HG03103 (cell line): Measurements from ENCODE around the gene IL10.
"Not testable (repeated sequence)": the region's sequence is repeated elsewhere in the genome, so short reads cannot be mapped to it uniquely, and the experiment has no call there.

Experiments used
- ATAC-seq: cut with Tn5 transposase; IDR thresholded peaks from one replicate; pipeline ENCODE4 v1.9.1; 2021; ENCODE audit warnings: low read depth; ENCODE audit not compliant: unreplicated experiment

The IL10 gene

DNA sequence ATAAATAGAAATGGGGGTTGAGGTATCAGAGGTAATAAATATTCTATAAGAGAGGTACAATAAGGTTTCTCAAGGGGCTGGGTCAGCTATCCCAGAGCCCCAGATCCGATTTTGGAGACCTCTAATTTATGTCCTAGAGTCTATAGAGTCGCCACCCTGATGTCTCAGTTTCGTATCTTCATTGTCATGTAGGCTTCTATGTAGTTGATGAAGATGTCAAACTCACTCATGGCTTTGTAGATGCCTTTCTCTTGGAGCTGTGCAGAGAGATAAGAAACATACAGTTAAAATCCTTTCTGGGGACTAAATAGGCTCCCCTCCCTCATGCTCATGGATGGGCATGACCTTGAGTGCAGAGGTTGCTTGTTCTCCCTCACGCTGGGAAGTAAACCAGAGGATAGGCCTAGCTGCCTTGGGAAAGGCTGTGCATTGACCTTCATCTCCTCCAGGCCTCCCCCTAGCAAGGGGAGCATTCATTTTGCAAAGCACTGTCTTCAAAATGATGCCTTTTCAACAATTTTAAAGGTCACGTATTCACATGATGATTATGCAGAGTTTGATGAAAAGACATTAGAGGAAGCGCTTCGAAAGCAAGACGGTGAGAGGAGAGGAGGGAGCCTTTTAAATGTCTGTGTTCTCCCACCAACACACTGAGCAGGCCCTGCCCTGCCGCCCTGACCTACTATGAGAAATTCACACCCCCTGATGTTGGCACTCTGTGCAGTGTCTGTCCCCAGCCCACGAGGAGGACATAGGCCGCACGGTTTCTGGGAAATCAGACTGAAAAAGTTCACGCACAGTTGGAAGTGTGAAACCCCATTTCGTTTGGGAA is 3.6 kb downstream of the IL10 start:
- no peak for ATAC-seq

DNA sequence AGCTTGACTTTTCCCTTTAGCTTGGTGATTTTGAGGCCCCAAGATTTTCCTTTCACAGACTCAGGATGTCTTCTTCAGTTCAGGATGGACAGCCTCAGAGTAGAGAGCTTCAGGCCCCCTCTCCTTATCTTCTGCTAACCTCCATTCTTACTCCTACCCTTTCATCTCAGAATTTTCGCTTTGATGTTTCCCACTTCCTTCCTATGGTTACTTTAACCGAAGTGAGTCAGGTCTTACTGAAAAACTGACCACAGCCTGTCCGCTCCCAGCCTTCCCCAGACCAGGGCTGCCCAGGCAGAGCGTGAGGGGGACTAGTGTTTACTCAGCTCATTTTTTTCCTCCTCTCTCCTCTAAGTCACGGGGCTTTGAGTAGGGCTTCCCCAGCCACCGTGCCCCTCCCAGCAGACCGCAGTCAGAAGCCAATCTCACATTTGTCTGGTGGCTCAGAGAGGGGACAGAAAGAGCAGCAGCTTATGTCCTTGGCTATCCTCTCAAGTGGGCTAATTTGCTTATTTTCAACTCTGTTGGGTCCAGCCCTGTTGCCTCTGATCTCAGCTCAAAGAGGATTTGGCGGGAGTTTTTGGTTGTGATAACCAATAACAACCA is 5.9 kb downstream of the IL10 start:
- ATAC-seq, result peak; percentile 46

DNA sequence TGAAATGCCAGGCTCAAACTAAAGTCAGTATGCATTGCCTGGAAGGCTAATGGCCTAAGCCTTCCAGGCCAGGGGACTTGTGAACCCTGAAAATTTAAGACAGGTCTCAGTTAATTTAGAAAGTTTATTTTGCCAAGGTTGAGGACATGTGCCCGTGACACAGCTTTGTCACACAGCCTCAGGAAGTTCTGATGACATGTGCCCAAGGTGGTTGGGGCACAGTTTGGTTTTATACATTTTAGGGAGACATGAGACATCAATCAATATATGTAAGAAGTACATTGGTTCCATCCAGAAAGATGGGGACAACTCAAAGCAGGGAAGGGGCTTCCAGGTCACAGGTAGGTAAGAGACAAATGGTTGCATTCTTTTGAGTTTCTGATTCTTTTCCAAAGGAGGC is 6.5 kb downstream of the IL10 start:
- ATAC-seq, result not testable (repeated sequence)

DNA sequence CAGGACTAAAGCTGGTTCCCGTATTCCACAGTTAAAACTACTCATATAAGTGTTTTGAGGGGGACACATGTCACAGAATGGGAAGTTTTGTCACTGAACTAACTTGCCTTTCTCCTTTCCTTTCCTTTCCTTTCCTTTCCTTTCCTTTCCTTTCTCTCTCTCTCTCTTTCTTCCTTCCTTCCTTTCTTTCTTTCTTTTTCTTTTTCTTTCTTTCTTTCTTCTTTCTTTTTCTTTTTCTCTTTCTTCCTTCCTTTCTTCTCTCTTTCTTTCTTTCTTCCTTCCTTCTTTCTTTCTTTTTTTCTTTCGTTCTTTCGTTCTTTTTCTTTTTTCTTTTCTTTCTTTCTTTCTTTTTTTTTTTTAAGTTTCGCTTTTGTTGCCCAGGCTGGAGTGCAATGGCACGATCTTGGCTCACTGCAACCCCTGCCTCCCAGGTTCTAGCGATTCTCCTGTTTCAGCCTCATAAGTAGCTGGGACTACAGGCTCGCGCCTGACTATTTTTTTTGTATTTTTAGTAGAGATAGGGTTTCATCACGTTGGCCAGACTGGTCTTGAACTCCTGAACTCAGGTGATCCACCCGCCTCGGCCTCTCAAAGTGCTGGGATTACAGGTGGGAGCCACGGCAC is 9.4 kb downstream of the IL10 start:
- not testable (repeated sequence) for ATAC-seq

DNA sequence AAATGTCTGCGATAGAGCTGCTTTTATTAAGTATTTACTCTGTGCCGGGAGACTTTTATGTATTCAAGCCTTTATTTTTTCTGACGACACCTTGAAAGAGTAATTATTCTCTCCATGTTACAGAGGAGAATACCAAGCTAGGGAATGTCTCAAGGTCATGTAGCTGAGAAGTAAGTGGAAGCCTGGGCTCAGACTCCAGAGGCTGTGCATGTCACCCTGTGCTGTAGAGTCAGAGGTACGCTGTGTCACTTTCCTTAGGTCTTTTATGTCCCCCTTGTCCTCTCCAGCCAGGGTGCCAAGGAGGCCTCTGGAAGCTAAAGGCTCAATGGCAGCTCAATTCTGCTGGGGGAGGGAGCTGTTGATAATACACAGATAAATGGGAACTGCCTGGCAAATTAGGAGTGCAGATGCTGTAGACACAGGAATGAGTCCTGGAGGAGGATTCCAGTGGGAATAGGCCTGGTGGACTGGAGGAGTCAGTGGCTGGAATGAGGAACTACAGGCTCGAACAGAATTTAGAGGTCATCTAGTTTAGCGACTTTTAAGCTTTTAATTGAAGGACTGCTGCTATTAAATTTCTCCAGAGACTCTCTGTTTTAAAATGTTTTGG is 11.0 kb downstream of the IL10 start:
- ATAC-seq, result no peak

DNA sequence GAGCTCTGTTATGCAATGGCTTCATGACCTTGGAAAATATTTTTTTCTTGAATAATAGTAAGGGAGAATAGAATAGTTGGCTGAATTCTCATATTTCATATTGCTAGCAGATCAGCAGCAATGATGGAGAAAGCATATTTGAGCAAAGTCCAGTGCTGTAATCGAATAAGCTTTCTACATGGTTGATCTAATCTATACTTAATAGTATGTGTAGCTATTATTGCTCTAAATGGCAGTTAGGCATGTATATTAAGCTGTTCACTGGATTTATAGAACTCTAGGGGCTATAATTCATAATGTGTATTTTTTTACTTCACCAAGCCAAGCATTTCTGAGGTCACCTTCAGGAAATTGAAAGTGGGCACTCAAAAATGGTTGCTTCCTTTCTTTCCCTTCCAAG is 11.7 kb downstream of the IL10 start:
- ATAC-seq, result no peak

DNA sequence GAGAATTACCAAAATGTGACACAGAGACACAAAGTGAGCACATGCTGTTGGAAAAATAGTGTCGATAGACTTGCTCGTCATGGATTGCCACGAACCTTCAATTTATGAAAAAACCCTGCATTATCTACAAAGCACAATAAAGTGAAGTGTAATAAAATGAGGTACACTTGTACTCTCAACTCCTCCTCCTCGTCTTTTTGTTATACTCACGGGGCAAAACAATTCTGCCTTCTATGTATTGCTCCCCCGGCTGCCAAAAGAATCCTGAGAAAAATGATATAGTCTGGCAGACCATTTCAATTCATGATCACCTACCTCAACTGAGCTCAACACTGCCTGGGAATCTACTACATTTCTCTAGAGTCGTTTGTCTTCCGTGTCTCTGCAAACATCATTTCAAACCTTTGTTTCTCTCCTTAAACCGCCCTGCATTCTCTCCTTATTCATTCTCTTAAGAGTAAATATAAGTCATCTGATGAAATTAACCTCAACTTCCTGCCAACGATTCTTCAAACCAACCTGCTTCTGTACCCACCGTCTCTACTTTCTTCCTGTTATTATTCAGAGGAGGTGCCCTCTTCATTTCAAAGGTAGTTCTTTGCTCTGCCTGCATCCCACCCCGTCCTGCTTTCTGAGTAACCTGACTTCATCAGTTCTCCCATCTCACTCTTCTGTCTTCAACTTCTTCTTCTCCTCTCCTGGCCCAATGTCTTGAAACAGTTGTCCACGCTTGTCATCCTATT is 14.6 kb downstream of the IL10 start:
- ATAC-seq, result no peak

DNA sequence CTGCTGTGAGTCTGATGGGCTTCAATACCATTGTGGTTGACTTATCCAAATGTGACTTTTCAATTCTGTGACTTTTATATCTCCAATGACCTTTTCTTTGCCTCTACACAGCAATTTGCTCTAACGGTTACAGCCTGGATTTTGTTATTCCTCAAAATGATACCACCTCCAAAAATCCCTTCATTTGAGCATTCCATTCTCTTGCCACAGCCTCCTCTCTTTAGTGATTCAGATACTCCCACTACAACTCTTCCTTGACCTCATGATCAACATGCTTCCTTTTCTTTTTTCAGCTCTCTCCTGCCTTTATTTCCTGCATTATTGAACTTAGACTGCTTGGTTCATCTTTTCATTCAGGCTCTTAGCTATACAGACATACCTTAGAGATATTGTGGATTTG is 18.3 kb downstream of the IL10 start:
- no peak for ATAC-seq

DNA sequence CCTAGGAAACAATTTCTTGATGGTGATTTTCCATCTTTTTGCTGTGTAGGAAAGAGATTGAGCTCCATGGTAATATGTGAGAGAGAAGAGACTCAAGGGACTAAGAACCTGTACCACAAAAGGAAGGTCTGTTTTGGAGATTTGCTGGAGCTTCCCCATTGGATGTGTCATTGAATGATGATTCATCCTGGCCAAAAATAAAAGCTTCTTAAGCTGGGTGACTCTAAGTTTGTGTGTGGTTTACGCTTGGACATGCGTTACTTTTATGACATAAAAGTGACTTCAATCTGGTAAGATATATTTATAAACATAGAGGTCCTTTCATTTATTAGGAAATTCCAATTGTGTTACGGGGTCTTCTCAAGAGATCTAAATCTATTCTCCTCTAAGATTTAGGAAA is 19.2 kb downstream of the IL10 start:
- ATAC-seq, result no peak

DNA sequence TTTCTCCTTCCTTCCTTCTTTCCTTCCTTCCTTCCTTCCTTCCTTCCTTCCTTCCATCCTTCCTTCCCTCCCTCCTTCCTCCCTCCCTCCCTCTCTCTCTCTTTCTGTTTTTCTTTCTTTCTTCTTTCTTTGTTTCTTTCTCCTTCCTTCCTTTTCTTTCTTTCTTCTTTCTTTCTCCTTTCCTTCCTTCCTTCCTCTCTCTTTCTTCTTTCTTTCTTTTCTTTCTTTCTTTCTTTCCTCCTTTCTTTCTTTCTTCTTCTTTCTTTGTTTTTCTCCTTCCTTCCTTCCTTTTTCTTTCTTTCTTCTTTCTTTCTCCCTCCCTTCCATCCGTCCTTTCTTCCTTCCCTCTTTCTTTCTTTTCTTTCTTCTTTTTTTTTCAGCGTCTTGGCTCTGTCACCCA is 19.8 kb downstream of the IL10 start:
- ATAC-seq, result no peak

DNA sequence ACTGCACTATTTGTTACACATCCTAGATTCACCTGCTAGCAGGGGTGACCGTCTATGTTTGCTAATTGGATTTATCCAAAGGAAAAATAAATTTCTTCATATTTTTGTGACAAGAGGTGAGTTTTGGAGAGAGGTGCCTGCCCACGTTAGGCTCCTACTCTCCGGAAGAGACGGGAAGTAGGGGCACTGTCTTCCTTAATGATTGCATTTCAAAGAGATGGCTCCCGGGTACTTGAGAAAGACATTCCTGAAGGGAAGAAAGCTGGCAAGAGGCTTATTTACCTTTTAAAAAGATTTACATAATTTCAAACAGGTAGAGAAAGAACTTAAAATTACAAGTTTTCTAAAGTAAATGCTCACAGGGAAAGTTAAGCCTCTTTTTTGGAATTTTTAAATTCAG is 20.4 kb downstream of the IL10 start:
- ATAC-seq, result no peak

DNA sequence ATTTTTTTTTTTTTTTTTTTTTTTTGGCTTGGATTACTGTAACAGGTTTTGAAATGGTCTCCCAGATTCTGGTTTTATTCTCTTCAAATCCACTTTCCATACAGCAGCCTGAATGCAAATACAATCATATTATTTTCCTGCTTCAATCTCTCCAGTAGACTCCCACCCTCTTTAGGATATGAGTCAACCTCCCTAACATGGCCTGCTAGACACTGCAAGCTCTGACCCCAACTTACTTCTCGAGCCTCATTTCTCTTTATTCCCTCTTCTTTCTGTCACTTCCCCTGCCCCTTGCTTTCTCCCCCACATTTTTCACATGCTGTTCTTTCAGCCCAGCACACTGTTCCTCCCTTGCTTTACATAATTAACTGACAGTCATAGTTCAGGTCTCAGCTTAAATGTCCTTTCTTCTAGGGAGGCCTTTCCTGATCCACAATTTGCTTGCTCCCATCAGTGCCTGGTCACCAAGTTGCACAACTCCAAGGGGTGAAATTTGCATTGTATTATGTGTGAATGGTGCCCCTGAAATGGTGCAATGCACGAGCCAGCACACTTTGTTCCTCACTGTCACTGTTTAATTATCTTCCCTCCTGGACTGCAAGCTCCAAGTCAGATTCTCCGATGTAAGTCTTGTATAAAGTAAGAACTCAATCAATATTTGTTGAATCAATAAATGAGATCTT is 23.8 kb downstream of the IL10 start:
- ATAC-seq, result no peak

DNA sequence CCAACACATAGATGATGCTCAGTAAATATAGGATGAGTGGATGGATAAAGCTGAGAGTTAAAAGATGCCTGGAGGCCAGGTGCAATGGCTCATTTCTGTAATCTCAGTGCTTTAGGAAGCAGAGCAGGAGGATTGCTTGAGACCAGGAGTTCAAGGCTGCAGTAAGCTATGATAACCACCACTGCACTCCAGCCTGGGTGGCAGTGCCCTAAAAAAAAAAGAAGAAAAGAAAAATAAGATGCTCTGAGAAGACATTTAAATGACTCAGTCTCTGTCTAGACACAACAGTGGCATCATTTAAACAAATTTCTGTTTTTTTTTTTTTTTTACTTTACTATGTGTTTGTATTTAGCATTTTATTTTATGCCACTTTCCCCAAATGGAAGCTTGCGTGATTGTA is 27.0 kb downstream of the IL10 start:
- no peak for ATAC-seq

DNA sequence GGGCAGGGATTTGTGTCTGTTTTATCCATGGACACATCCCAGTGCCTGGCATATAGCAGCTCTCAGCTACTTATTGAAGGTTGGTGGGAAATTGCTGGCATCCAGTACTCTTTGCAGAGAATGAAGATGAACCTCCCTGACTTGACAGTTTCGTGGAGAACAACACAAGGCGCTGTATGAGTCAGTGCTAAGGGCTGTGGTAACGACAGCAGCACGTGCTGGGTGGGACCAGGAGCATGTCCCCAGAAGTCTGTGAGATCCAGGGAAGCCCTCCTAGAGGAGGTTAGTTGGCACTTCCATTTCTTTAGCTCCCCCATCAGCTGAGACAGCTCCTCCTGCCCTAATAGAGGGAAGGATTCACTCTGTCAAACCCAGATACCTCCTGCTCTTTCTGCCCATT is 27.6 kb downstream of the IL10 start:
- ATAC-seq, result no peak

DNA sequence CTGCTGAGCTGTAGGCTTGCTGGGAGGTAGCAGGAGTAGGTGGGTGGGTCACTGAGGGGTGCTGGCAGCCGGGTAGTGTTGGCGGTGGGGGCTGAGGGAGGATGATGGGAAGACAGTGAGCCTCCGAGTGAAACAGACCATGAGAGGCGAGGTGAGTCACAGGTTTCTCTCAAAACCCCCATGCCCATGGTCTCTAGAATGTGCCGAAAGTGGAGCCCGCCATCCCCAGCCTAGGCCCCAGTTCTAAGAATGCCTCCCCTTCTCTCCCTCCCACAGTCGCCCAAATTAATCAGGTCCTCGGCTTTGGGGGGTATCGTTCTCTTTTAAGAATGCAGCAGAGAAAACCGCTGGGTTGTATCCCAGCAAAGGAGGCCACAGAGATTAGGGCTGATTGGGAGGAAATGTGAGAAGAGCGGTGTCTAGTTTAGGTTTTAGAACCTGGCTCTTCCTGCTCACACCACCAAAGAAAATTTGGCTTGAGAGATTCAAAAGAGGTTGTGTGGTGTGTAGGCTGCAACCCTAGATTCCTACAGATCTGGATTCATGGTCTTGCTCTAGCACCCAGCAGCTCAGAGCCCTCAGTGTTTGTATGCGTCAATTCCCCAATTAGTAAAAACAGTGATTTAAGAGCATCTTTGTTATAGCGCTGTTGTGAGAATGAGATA is 29.4 kb downstream of the IL10 start:
- ATAC-seq, result no peak

DNA sequence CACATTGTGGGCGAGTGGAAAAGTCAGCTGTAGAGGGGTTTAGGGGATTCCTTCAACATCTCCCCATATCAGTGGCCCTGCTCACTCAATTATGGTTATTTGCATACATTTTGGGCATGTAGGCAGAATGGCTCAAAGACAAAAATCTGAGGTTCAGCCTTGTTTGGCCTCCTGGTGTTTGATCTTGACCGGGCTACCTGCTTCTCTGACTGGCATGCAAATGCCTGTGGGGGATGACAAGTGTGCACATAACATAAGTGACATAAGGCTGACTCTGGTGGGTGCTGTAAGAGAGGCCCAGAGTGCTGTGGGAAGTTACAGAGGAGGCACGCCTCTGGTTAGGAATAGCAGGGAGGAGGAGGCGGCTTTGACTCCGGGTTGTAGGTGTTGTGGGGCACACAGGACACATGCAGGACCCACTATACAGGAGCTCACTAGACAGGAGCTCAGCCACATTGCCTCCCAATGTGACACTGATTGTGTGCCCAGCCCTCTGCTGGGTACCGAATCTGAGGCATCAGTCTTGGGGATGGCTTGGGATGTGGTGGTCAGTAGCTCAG is 31.1 kb downstream of the IL10 start:
- no peak for ATAC-seq

DNA sequence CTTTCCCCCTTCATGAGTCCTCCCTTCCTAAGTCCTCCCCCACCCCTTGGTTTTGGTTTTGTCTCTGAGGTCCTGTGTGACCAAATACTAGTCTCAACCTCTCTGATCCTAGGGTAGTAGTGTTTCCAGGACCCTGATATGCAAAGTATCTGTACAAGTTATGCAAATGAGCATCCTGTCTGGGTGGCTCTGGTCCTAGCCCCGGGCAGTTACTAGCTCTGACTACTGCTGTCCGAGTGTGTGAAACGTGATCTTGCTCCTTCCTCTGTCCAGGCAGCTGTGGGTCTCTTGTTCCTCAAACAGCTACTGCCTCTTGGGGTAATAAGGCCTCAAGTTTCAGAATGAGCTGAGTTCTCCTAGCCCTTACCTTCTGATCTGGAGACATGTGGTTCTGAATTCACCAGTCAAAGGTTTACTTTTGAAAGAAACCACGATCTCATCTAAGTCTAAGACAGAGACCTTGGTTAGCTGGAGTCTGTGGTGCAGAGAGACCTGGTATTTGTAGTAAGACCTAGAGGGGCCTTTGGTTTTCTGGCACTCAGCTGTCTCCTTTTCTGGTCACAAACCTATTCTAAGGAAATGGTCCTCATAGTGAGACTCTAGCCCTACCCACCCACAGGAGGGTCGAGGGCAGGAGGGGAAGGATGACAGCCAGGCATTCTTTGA is 32.8 kb downstream of the IL10 start:
- peak; percentile 82 for ATAC-seq

DNA sequence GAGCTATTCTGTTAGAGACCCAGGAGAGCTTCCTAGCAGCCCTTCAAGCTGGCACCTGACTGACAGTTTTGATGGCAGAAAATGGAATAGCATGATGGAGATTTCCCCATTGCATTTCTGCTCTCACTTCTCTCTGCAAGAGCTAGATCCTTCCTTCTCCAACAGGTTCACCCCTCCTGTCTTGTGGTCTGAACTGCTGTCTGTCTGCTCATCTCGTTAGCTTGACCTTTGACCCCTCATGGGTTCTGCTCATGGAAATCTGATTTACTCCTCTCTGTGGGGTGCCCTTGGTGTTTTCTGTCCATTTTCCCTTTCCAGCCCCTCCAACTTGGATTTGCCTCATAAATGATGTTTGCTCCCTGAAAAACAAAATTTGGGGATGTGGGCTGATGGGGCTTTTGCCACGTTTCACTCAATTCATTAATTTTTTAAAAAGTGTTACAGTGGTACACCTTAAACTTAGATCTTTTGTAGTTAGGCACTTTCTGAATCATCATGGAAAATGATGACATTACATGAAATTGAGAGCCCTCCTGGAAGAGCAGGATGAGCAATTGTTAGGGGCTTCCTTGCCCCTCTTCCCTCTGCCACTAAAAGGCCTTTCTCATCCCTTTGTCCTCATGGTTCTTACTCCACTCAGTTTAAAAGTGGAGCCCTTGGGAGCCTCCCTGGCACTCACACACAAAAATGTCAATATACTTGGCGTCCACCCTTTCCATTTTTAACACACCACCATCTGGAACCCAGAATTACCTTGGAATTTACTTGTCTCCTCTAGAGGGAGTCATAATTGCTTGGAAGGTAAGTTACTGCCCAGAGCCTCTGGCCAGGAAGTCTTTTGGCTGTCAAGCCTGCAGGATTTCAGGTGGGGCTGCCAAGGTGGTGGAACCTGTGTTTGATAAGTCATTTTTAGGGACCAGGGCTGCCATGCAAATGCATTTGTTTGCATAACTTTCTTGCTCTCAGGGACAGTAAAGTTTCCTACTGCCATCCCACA is 33.6 kb downstream of the IL10 start:
- no peak for ATAC-seq
